ENCODE data around the gene INPP4B.

- TF ChIP-seq CTCF (IDR thresholded peaks at IDR 0.05; ENCODE audit: low read depth, low read length) (peak; percentile 93), EZH2phosphoT487 (IDR thresholded peaks at IDR 0.05; ENCODE audit: low read depth) (no peak)
Measured at GRCh38 chr4:142883040-142883832, 37.1 kb upstream of the INPP4B start.
